GM23338 (cell line): ENCODE measurements around the gene CYTH3. TPM values are rescaled to one million over a fixed set of nuclear protein-coding genes. Genes with fewer than 3 reads are reported as not detected.
A peak's percentile ranks its signal among the peaks of the same experiment; 100 is the strongest.

Experiments used
- ATAC-seq: fragments of 200-7000 bp; cut with Tn5 transposase; 3 replicates; pipeline ENCODE4 v1.9.1; 2020
- DNase-seq: peaks from one replicate; pipeline ENCODE4 v3.0.0-alpha.2; 2015; ENCODE audit warnings: low spot score
- H2AFZ ChIP-seq: fragments of 200-600 bp; sonication (generic); 2 replicates; pipeline ENCODE4 v1.8.0; 2016; ENCODE audit warnings: antibody characterized with exemption, mild to moderate bottlenecking, moderate library complexity
- H3F3A ChIP-seq: fragments of 200-600 bp; sonication (generic); replicated peaks from 2 replicates; pipeline ENCODE4 v1.8.0; 2017; ENCODE audit warnings: antibody characterized with exemption, mixed run types, low read depth
- H3K27ac ChIP-seq: fragments of 200-600 bp; sonication (generic); 2 replicates; pipeline ENCODE4 v1.6.1; 2016; ENCODE audit warnings: low read depth
- H3K27me3 ChIP-seq: fragments of 200-600 bp; sonication (generic); 2 replicates; pipeline ENCODE4 v1.8.0; 2016; ENCODE audit warnings: mild to moderate bottlenecking, mixed run types, moderate library complexity; ENCODE audit not compliant: insufficient read depth
- H3K36me3 ChIP-seq: fragments of 200-600 bp; sonication (generic); 2 replicates; pipeline ENCODE4 v1.8.0; 2016; ENCODE audit warnings: mild to moderate bottlenecking; ENCODE audit not compliant: insufficient read depth
- H3K4me1 ChIP-seq: fragments of 200-600 bp; sonication (generic); 2 replicates; pipeline ENCODE4 v1.8.0; 2016; ENCODE audit warnings: mild to moderate bottlenecking, moderate library complexity; ENCODE audit not compliant: insufficient read depth
- H3K4me2 ChIP-seq: fragments of 200-600 bp; sonication (generic); 2 replicates; pipeline ENCODE4 v1.7.1; 2017; ENCODE audit warnings: mixed run types
- H3K4me3 ChIP-seq: fragments of 200-600 bp; sonication (generic); 2 replicates; pipeline ENCODE4 v1.6.1; 2016; ENCODE audit warnings: mixed run types
- H3K79me2 ChIP-seq: fragments of 200-600 bp; sonication (generic); replicated peaks from 2 replicates; pipeline ENCODE4 v1.8.0; 2017; ENCODE audit warnings: mild to moderate bottlenecking; ENCODE audit not compliant: insufficient read depth
- H3K9me2 ChIP-seq: fragments of 200-600 bp; sonication (generic); 2 replicates; pipeline ENCODE4 v1.8.0; 2017; ENCODE audit not compliant: insufficient read depth
- H4K20me1 ChIP-seq: fragments of 200-600 bp; sonication (generic); replicated peaks from 2 replicates; pipeline ENCODE4 v1.8.0; 2017; ENCODE audit warnings: mild to moderate bottlenecking; ENCODE audit not compliant: insufficient read depth
- H3K27ac Mint-ChIP-seq: 2 replicates; pipeline ENCODE4 v1.8.0; 2020; ENCODE audit warnings: inconsistent platforms, mild to moderate bottlenecking, moderate library complexity, mixed read lengths
- H3K27me3 Mint-ChIP-seq: 3 replicates; pipeline ENCODE4 v1.8.0; 2022; ENCODE audit warnings: low read depth, mild to moderate bottlenecking, moderate library complexity, mixed read lengths, inconsistent platforms; ENCODE audit not compliant: insufficient read depth, poor library complexity
- H3K36me3 Mint-ChIP-seq: 3 replicates; pipeline ENCODE4 v1.8.0; 2021; ENCODE audit warnings: low read depth, mild to moderate bottlenecking, inconsistent platforms, moderate library complexity, mixed read lengths
- H3K4me1 Mint-ChIP-seq: 3 replicates; pipeline ENCODE4 v1.8.0; 2020; ENCODE audit warnings: mild to moderate bottlenecking, inconsistent platforms, mixed read lengths
- H3K4me3 Mint-ChIP-seq: 3 replicates; pipeline ENCODE4 v1.8.0; 2021; ENCODE audit warnings: moderate library complexity, mild to moderate bottlenecking, inconsistent platforms, mixed read lengths
- H3K9me3 Mint-ChIP-seq: 3 replicates; pipeline ENCODE4 v1.8.0; 2020; ENCODE audit warnings: moderate library complexity, mild to moderate bottlenecking, inconsistent platforms, mixed read lengths
- CREB1 ChIP-seq: fragments of 250-450 bp; sonication (Bioruptor Pico); IDR thresholded peaks from 2 replicates; pipeline ENCODE4 v1.5.0; 2020; ENCODE audit warnings: low read depth, mild to moderate bottlenecking, moderate library complexity
- EZH2 ChIP-seq: fragments of 200-600 bp; sonication (generic); IDR thresholded peaks from one replicate; pipeline ENCODE4 v1.8.0; 2017; ENCODE audit warnings: antibody characterized with exemption, mild to moderate bottlenecking, low read depth; ENCODE audit not compliant: unreplicated experiment
- EZH2phosphoT487 ChIP-seq: fragments of 200-600 bp; sonication (generic); IDR thresholded peaks from one replicate; pipeline ENCODE4 v1.8.1; 2018; ENCODE audit warnings: antibody characterized with exemption; ENCODE audit not compliant: unreplicated experiment
- POLR2AphosphoS5 ChIP-seq: IDR thresholded peaks from 2 replicates; pipeline ENCODE4 v1.6.1; 2016; ENCODE audit warnings: antibody characterized with exemption, low read depth
- STAT1 ChIP-seq: IDR thresholded peaks from one replicate; pipeline ENCODE4 v1.6.1; 2016; ENCODE audit warnings: antibody characterized with exemption; ENCODE audit not compliant: unreplicated experiment
- ZNF331 ChIP-seq: fragments of 250-450 bp; sonication (Bioruptor Pico); IDR thresholded peaks from 2 replicates; pipeline ENCODE4 v1.5.0; 2020; ENCODE audit warnings: low read depth, mild to moderate bottlenecking, moderate library complexity
- polyA plus RNA-seq: library from polyadenylated mRNA; unstranded; fragments of >200 nt; fragmentation: Nextera tagmentation; extraction: Ambion mirVana; gene quantifications from 2 replicates; pipeline ENCODE4 v1.2.1, GENCODE V29; 2016
- total RNA-seq: library from RNA; depleted of rRNA; stranded (reverse); fragments of >200 nt; shearing (Covaris generic); gene quantifications from 2 replicates; pipeline ENCODE4 v1.2.3, GENCODE V29; 2014
- TF ChIP-seq, protein P1 (sequence below): IDR thresholded peaks from one replicate; pipeline ENCODE4 v1.6.1; 2018; ENCODE audit warnings: antibody characterized with exemption; ENCODE audit not compliant: unreplicated experiment
- TF ChIP-seq, protein P2 (sequence below): fragments of 250-450 bp; sonication (Bioruptor Pico); IDR thresholded peaks from 2 replicates; pipeline ENCODE4 v1.5.0; 2020; ENCODE audit warnings: mild to moderate bottlenecking, moderate library complexity

Gene CYTH3
- total and polyA plus RNA-seq, 2 experiments from 2014 or later: 4.6 to 15.3 TPM

DNA sequence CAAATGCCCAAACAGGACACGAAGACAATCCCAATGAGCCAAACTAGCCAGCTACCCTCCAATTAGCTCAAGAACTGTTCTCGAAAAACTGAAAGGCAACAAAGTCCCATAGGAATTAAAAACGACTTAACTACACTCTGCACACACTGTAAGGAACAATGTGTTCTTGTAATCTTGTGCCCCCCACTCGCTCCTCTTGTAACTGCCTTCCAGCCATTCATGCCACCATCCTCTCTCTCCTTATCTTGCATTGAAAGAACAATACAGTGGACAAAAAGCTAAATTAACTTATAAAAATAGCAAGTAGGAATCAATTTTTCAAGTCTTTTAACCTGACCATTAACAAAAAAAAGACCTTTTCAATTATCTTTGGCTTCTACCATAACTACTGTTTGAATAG is 2.9 kb downstream of the CYTH3 start:
- Mint-ChIP-seq H3K9me3 (no peaks in the 10 kb centered on the region), H3K27ac (no peak overlapping the region), H3K36me3 (no peaks in the 10 kb centered on the region), H3K4me3 (no peak overlapping the region), H3K27me3 (peaks cover 24% of the 10 kb centered on the region), H3K4me1 (peaks cover 31% of the 10 kb centered on the region)
- TF ChIP-seq, protein P1, sequence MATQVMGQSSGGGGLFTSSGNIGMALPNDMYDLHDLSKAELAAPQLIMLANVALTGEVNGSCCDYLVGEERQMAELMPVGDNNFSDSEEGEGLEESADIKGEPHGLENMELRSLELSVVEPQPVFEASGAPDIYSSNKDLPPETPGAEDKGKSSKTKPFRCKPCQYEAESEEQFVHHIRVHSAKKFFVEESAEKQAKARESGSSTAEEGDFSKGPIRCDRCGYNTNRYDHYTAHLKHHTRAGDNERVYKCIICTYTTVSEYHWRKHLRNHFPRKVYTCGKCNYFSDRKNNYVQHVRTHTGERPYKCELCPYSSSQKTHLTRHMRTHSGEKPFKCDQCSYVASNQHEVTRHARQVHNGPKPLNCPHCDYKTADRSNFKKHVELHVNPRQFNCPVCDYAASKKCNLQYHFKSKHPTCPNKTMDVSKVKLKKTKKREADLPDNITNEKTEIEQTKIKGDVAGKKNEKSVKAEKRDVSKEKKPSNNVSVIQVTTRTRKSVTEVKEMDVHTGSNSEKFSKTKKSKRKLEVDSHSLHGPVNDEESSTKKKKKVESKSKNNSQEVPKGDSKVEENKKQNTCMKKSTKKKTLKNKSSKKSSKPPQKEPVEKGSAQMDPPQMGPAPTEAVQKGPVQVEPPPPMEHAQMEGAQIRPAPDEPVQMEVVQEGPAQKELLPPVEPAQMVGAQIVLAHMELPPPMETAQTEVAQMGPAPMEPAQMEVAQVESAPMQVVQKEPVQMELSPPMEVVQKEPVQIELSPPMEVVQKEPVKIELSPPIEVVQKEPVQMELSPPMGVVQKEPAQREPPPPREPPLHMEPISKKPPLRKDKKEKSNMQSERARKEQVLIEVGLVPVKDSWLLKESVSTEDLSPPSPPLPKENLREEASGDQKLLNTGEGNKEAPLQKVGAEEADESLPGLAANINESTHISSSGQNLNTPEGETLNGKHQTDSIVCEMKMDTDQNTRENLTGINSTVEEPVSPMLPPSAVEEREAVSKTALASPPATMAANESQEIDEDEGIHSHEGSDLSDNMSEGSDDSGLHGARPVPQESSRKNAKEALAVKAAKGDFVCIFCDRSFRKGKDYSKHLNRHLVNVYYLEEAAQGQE: no peak
- no peaks in the 10 kb centered on the region for H3K36me3 ChIP-seq
- peaks cover 60% of the 10 kb centered on the region for H3K79me2 ChIP-seq
- H3K27me3 ChIP-seq: peaks cover 15% of the 10 kb centered on the region
- H2AFZ ChIP-seq: no peak overlapping the region
- H4K20me1 ChIP-seq: 0 out of 2 replicates have a peak, but pooled peaks cover 5% of the 10 kb centered on the region
- 0 out of 2 replicates have a peak, but pooled peaks cover 4% of the 10 kb centered on the region for H3F3A ChIP-seq
- H3K9me2 ChIP-seq: no peaks in the 10 kb centered on the region
- H3K4me2 ChIP-seq: no peak overlapping the region
- peaks cover 14% of the 10 kb centered on the region for H3K4me1 ChIP-seq
- H3K4me3 ChIP-seq: no peak overlapping the region
- DNase-seq: no peak
- ATAC-seq: no peak
- no peak overlapping the region for H3K27ac ChIP-seq

DNA sequence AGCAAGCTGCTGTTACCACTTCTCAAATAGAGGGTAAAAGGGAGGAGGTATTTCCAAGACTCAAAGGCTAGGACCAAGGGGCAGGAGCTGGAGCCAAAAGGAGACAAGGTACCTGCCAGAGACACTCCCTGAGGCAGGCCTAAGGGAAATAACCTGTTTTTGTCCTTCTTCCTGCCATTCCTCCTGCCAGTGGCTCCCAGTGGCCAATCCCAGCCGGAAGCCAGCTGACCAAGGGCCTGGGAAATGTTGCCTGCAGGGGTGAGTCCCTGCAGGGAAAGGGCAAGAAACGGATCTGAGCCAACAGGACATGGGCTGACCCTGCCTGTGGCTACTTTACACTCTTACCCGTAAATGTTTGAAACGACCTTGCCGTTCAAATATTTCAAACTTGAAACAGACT is 3.5 kb downstream of the CYTH3 start:
- peaks cover 14% of the 10 kb centered on the region for H3K4me1 ChIP-seq
- DNase-seq: peak; percentile 51
- H3K4me2 ChIP-seq: no peak overlapping the region
- H3K36me3 ChIP-seq: no peaks in the 10 kb centered on the region
- no peak for ATAC-seq
- Mint-ChIP-seq H3K27ac (no peak overlapping the region), H3K4me3 (no peak overlapping the region), H3K36me3 (no peaks in the 10 kb centered on the region), H3K27me3 (peaks cover 24% of the 10 kb centered on the region), H3K9me3 (no peaks in the 10 kb centered on the region), H3K4me1 (peaks cover 31% of the 10 kb centered on the region)
- H3K9me2 ChIP-seq: no peaks in the 10 kb centered on the region
- H3K27ac ChIP-seq: peak overlapping the region; percentile 37; the same call in 1 of the 2 replicates
- H3F3A ChIP-seq: 0 out of 2 replicates have a peak, but pooled peaks cover 4% of the 10 kb centered on the region
- H2AFZ ChIP-seq: no peak overlapping the region
- no peak overlapping the region for H3K4me3 ChIP-seq
- H4K20me1 ChIP-seq: 0 out of 2 replicates have a peak, but pooled peaks cover 5% of the 10 kb centered on the region
- peaks cover 64% of the 10 kb centered on the region for H3K79me2 ChIP-seq
- peaks cover 15% of the 10 kb centered on the region for H3K27me3 ChIP-seq
- TF ChIP-seq CREB1 (CRISPR knock-in tag) (no peak), POLR2AphosphoS5 (no peak), EZH2phosphoT487 (no peak), STAT1 (no peak), ZNF331 (CRISPR knock-in tag) (no peak), EZH2 (no peak)
- TF ChIP-seq, protein P2, sequence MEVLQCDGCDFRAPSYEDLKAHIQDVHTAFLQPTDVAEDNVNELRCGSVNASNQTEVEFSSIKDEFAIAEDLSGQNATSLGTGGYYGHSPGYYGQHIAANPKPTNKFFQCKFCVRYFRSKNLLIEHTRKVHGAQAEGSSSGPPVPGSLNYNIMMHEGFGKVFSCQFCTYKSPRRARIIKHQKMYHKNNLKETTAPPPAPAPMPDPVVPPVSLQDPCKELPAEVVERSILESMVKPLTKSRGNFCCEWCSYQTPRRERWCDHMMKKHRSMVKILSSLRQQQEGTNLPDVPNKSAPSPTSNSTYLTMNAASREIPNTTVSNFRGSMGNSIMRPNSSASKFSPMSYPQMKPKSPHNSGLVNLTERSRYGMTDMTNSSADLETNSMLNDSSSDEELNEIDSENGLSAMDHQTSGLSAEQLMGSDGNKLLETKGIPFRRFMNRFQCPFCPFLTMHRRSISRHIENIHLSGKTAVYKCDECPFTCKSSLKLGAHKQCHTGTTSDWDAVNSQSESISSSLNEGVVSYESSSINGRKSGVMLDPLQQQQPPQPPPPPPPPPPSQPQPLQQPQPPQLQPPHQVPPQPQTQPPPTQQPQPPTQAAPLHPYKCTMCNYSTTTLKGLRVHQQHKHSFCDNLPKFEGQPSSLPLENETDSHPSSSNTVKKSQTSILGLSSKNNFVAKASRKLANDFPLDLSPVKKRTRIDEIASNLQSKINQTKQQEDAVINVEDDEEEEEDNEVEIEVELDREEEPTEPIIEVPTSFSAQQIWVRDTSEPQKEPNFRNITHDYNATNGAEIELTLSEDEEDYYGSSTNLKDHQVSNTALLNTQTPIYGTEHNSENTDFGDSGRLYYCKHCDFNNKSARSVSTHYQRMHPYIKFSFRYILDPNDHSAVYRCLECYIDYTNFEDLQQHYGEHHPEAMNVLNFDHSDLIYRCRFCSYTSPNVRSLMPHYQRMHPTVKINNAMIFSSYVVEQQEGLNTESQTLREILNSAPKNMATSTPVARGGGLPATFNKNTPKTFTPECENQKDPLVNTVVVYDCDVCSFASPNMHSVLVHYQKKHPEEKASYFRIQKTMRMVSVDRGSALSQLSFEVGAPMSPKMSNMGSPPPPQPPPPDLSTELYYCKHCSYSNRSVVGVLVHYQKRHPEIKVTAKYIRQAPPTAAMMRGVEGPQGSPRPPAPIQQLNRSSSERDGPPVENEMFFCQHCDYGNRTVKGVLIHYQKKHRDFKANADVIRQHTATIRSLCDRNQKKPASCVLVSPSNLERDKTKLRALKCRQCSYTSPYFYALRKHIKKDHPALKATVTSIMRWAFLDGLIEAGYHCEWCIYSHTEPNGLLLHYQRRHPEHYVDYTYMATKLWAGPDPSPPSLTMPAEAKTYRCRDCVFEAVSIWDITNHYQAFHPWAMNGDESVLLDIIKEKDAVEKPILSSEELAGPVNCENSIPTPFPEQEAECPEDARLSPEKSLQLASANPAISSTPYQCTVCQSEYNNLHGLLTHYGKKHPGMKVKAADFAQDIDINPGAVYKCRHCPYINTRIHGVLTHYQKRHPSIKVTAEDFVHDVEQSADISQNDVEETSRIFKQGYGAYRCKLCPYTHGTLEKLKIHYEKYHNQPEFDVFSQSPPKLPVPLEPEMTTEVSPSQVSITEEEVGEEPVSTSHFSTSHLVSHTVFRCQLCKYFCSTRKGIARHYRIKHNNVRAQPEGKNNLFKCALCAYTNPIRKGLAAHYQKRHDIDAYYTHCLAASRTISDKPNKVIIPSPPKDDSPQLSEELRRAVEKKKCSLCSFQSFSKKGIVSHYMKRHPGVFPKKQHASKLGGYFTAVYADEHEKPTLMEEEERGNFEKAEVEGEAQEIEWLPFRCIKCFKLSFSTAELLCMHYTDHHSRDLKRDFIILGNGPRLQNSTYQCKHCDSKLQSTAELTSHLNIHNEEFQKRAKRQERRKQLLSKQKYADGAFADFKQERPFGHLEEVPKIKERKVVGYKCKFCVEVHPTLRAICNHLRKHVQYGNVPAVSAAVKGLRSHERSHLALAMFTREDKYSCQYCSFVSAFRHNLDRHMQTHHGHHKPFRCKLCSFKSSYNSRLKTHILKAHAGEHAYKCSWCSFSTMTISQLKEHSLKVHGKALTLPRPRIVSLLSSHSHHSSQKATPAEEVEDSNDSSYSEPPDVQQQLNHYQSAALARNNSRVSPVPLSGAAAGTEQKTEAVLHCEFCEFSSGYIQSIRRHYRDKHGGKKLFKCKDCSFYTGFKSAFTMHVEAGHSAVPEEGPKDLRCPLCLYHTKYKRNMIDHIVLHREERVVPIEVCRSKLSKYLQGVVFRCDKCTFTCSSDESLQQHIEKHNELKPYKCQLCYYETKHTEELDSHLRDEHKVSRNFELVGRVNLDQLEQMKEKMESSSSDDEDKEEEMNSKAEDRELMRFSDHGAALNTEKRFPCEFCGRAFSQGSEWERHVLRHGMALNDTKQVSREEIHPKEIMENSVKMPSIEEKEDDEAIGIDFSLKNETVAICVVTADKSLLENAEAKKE: no peak
- TF ChIP-seq, protein P1: no peak
